ENCODE results near the gene FLVCR2.

The FLVCR2 gene

GRCh38 chr14:75655235-75655634, 76.8 kb downstream of the FLVCR2 start:
- CTCF ChIA-PET: interaction anchor here (0.6 to 7.4 kb wide), 11 partner anchors 9 to 351 kb away, joined by 3 to 76 read pairs (median 4); partner anchors contain the start of gene FLVCR2
- TF ChIP-seq HDGF (IDR thresholded peaks at IDR 0.05; ENCODE audit: borderline replicate concordance): no peak
- no peak for DNase-seq (ENCODE audit: extremely low spot score)
- POLR2A ChIA-PET: interaction anchor here (2.8 kb wide), 1 partner anchor 78 kb away, joined by 11 read pairs; no protein-coding TSS in a partner anchor

- TF ChIP-seq BHLHE40 (IDR thresholded peaks at IDR 0.05; ENCODE audit: borderline replicate concordance) (no peak), CTBP1 (IDR thresholded peaks at IDR 0.05; ENCODE audit: borderline replicate concordance) (no peak), FOXM1 (IDR thresholded peaks at IDR 0.05; ENCODE audit: borderline replicate concordance) (no peak), ELF4 (IDR thresholded peaks at IDR 0.05) (no peak), TARDBP (IDR thresholded peaks at IDR 0.05) (no peak), SP1 (IDR thresholded peaks at IDR 0.05) (no peak), FOXK2 (IDR thresholded peaks at IDR 0.05) (no peak), L3MBTL2 (conservative IDR thresholded peaks at IDR 0.05) (no peak), NFRKB (IDR thresholded peaks at IDR 0.05) (no peak), ZNF384 (IDR thresholded peaks at IDR 0.05) (no peak), SUZ12 (IDR thresholded peaks at IDR 0.05) (no peak), ARNT (IDR thresholded peaks at IDR 0.05) (no peak), PKNOX1 (IDR thresholded peaks at IDR 0.05) (no peak)
- DNase-seq (ENCODE audit: extremely low spot score): no peak
- ChIA-PET CTCF (interaction anchor here (1.1 to 7.4 kb wide), 3 partner anchors 80 to 325 kb away, joined by 4 to 76 read pairs (median 4); partner anchors contain the start of gene FLVCR2), POLR2A (interaction anchor here (0.9 kb wide), 1 partner anchor 208 kb away, joined by 3 read pairs; no protein-coding TSS in a partner anchor)
Measured at GRCh38 chr14:75657331-75657730, 78.9 kb downstream of the FLVCR2 start.

GRCh38 chr14:75658957-75659356, 80.5 kb downstream of the FLVCR2 start:
- TF ChIP-seq PKNOX1 (IDR thresholded peaks at IDR 0.05) (no peak), L3MBTL2 (conservative IDR thresholded peaks at IDR 0.05) (no peak), HDGF (IDR thresholded peaks at IDR 0.05; ENCODE audit: borderline replicate concordance) (no peak), FOXK2 (IDR thresholded peaks at IDR 0.05) (no peak), NFRKB (IDR thresholded peaks at IDR 0.05) (no peak), TARDBP (IDR thresholded peaks at IDR 0.05) (no peak), LEF1 (IDR thresholded peaks at IDR 0.05; ENCODE audit: borderline replicate concordance) (no peak), SP1 (IDR thresholded peaks at IDR 0.05) (no peak), ARNT (IDR thresholded peaks at IDR 0.05) (no peak), ZNF384 (IDR thresholded peaks at IDR 0.05) (no peak), CTBP1 (IDR thresholded peaks at IDR 0.05; ENCODE audit: borderline replicate concordance) (no peak), SUZ12 (IDR thresholded peaks at IDR 0.05) (no peak), ELF4 (IDR thresholded peaks at IDR 0.05) (no peak), FOXA1 (IDR thresholded peaks at IDR 0.05) (no peak), BHLHE40 (IDR thresholded peaks at IDR 0.05; ENCODE audit: borderline replicate concordance) (no peak), FOXM1 (IDR thresholded peaks at IDR 0.05; ENCODE audit: borderline replicate concordance) (no peak)
- POLR2A ChIA-PET: no interaction called here
- CTCF ChIA-PET: no interaction called here
- no peak for DNase-seq (ENCODE audit: extremely low spot score)

GRCh38 chr14:75660238-75660629, 81.8 kb downstream of the FLVCR2 start:
- ChIA-PET POLR2A (interaction anchor here (0.8 to 2.1 kb wide), 10 partner anchors 9 to 534 kb away, joined by 3 to 26 read pairs (median 4); partner anchors contain the start of genes FLVCR2 and NEK9), CTCF (interaction anchor here (0.6 to 1.4 kb wide), 2 partner anchors 83 to 525 kb away, joined by 3 to 13 read pairs; no protein-coding TSS in a partner anchor)
- DNase-seq (ENCODE audit: extremely low spot score): no peak
- TF ChIP-seq SP1 (IDR thresholded peaks at IDR 0.05): no peak
- no peak for TF ChIP-seq SUZ12 (IDR thresholded peaks at IDR 0.05)
- TF ChIP-seq BHLHE40 (IDR thresholded peaks at IDR 0.05; ENCODE audit: borderline replicate concordance): no peak
- no peak for TF ChIP-seq CTBP1 (IDR thresholded peaks at IDR 0.05; ENCODE audit: borderline replicate concordance)
- TF ChIP-seq NFRKB (IDR thresholded peaks at IDR 0.05): no peak
- TF ChIP-seq HDGF (IDR thresholded peaks at IDR 0.05; ENCODE audit: borderline replicate concordance): no peak
- no peak for TF ChIP-seq FOXK2 (IDR thresholded peaks at IDR 0.05)
- no peak for TF ChIP-seq ARNT (IDR thresholded peaks at IDR 0.05)
- no peak for TF ChIP-seq FOXM1 (IDR thresholded peaks at IDR 0.05; ENCODE audit: borderline replicate concordance)
- no peak for TF ChIP-seq LEF1 (IDR thresholded peaks at IDR 0.05; ENCODE audit: borderline replicate concordance)
- no peak for TF ChIP-seq TARDBP (IDR thresholded peaks at IDR 0.05)
- TF ChIP-seq L3MBTL2 (conservative IDR thresholded peaks at IDR 0.05): no peak
- TF ChIP-seq FOXA1 (IDR thresholded peaks at IDR 0.05): no peak
- TF ChIP-seq PKNOX1 (IDR thresholded peaks at IDR 0.05): no peak
- no peak for TF ChIP-seq ELF4 (IDR thresholded peaks at IDR 0.05)
- no peak for TF ChIP-seq ZNF384 (IDR thresholded peaks at IDR 0.05)

GRCh38 chr14:75660630-75661498, 82.4 kb downstream of the FLVCR2 start, which contains the start of the genes ERG28 and TTLL5:
Gene ERG28 (minus strand): TSS chr14:75660876. CDS start chr14:75657502, 3,374 bp downstream.
Gene TTLL5 (plus strand): TSS chr14:75661246. CDS start chr14:75663150, 1,904 bp downstream.
- ChIA-PET CTCF (interaction anchor here (0.6 to 1.4 kb wide), 2 partner anchors 84 to 526 kb away, joined by 3 to 13 read pairs; no protein-coding TSS in a partner anchor), POLR2A (interaction anchor here (0.6 to 2.1 kb wide), 12 partner anchors 8 to 534 kb away, joined by 3 to 26 read pairs (median 4); partner anchors contain the start of genes FLVCR2 and NEK9)
- TF ChIP-seq ZNF384 (IDR thresholded peaks at IDR 0.05) (peak; percentile 99), CTBP1 (IDR thresholded peaks at IDR 0.05; ENCODE audit: borderline replicate concordance) (0 out of 2 replicates have a peak, but pooled peaks have one; percentile 8), FOXK2 (IDR thresholded peaks at IDR 0.05) (no peak), PKNOX1 (IDR thresholded peaks at IDR 0.05) (peak; percentile 98), L3MBTL2 (conservative IDR thresholded peaks at IDR 0.05) (no peak)
- DNase-seq (ENCODE audit: extremely low spot score): peak; percentile 96

Measured in HEK293T (cell line).